IPS-20b (cell line): ENCODE measurements around the gene NRTN.

ENCODE experiments used
- H3K27ac ChIP-seq: one replicate; pipeline ENCODE4 v1.5.1; 2013; ENCODE audit warnings: low read length
- H3K27me3 ChIP-seq: 2 replicates; pipeline ENCODE4 v1.6.1; 2013; ENCODE audit warnings: mild to moderate bottlenecking, low read length, inconsistent platforms; ENCODE audit not compliant: insufficient read depth
- H3K36me3 ChIP-seq: 2 replicates; pipeline ENCODE4 v1.6.1; 2013; ENCODE audit warnings: low read depth, mild to moderate bottlenecking, inconsistent platforms, low read length, moderate library complexity; ENCODE audit not compliant: insufficient read depth
- H3K4me1 ChIP-seq: 2 replicates; pipeline ENCODE4 v1.6.1; 2013; ENCODE audit warnings: mild to moderate bottlenecking, control low read depth, inconsistent platforms, low read length, moderate library complexity; ENCODE audit not compliant: insufficient read depth
- H3K4me3 ChIP-seq: 2 replicates; pipeline ENCODE4 v1.5.1; 2013; ENCODE audit warnings: mild to moderate bottlenecking, low read length, inconsistent platforms
- H3K9ac ChIP-seq: 2 replicates; pipeline ENCODE4 v1.6.1; 2013; ENCODE audit warnings: low read depth, mild to moderate bottlenecking, inconsistent platforms, low read length, moderate library complexity
- H3K9me3 ChIP-seq: 2 replicates; pipeline ENCODE4 v1.6.1; 2013; ENCODE audit warnings: mild to moderate bottlenecking, low read depth, low read length, inconsistent platforms; ENCODE audit not compliant: insufficient read depth

The NRTN gene

GRCh38 chr19:5782945-5783919 lies 21.6 kb upstream of the NRTN start:
- Histone ChIP-seq H3K36me3 (peaks cover 26% of the 10 kb centered on the region), H3K9me3 (no peaks in the 10 kb centered on the region; the same call in 1 of the 2 replicates), H3K4me3 (no peak overlapping the region), H3K4me1 (no peaks in the 10 kb centered on the region), H3K9ac (no peak overlapping the region), H3K27ac (no peak overlapping the region), H3K27me3 (no peaks in the 10 kb centered on the region)

- Histone ChIP-seq H3K9me3 (no peaks in the 10 kb centered on the region; the same call in 1 of the 2 replicates), H3K4me3 (no peak within 1 kb of the TSS), H3K36me3 (peaks cover 38% of the 10 kb centered on the region)
Observed at GRCh38 chr19:5784581-5785147, 20.2 kb upstream of the NRTN start, which contains the start of gene PRR22. Gene PRR22 (minus strand): TSS chr19:5784746. CDS start chr19:5784660, 86 bp downstream.

GRCh38 chr19:5785423-5785822 lies 19.4 kb upstream of the NRTN start:
- H3K9ac ChIP-seq = no peak overlapping the region
- no peaks in the 10 kb centered on the region for H3K27me3 ChIP-seq
- H3K4me3 ChIP-seq = no peak overlapping the region
- H3K9me3 ChIP-seq = no peaks in the 10 kb centered on the region; the same call in 1 of the 2 replicates
- H3K27ac ChIP-seq = no peak overlapping the region
- peaks cover 43% of the 10 kb centered on the region for H3K36me3 ChIP-seq
- H3K4me1 ChIP-seq = no peaks in the 10 kb centered on the region

More at GRCh38 chr19:5784581-5785147, 20.2 kb upstream of the NRTN start, which contains the start of gene PRR22:
- H3K27ac ChIP-seq = no peak within 1 kb of the TSS
- no peak within 1 kb of the TSS for H3K9ac ChIP-seq
- no peaks in the 10 kb centered on the region for H3K27me3 ChIP-seq
- H3K4me1 ChIP-seq = no peaks in the 10 kb centered on the region

- no peaks in the 10 kb centered on the region; the same call in 1 of the 2 replicates for H3K9me3 ChIP-seq
- H3K4me1 ChIP-seq = no peaks in the 10 kb centered on the region
- no peak overlapping the region for H3K4me3 ChIP-seq
- peaks cover 43% of the 10 kb centered on the region for H3K36me3 ChIP-seq
- H3K9ac ChIP-seq = no peak overlapping the region
- no peak overlapping the region for H3K27ac ChIP-seq
- no peaks in the 10 kb centered on the region for H3K27me3 ChIP-seq
Observed at GRCh38 chr19:5786593-5787408, 18.1 kb upstream of the NRTN start.

- Histone ChIP-seq H3K4me3 (no peak overlapping the region), H3K27me3 (no peaks in the 10 kb centered on the region), H3K9ac (no peak overlapping the region), H3K9me3 (no peaks in the 10 kb centered on the region; the same call in 1 of the 2 replicates), H3K36me3 (peaks cover 43% of the 10 kb centered on the region), H3K4me1 (no peaks in the 10 kb centered on the region), H3K27ac (no peak overlapping the region)
Observed at GRCh38 chr19:5787409-5788182, 17.3 kb upstream of the NRTN start.

GRCh38 chr19:5788422-5788821 lies 16.4 kb upstream of the NRTN start:
- no peaks in the 10 kb centered on the region for H3K27me3 ChIP-seq
- no peaks in the 10 kb centered on the region for H3K4me1 ChIP-seq
- H3K9ac ChIP-seq = no peak overlapping the region
- peaks cover 43% of the 10 kb centered on the region for H3K36me3 ChIP-seq
- no peak overlapping the region for H3K4me3 ChIP-seq
- H3K9me3 ChIP-seq = no peaks in the 10 kb centered on the region; the same call in 1 of the 2 replicates
- no peak overlapping the region for H3K27ac ChIP-seq

GRCh38 chr19:5789351-5789761 lies 15.5 kb upstream of the NRTN start:
- H3K36me3 ChIP-seq = peaks cover 43% of the 10 kb centered on the region
- no peaks in the 10 kb centered on the region for H3K4me1 ChIP-seq
- H3K9me3 ChIP-seq = no peaks in the 10 kb centered on the region; the same call in 1 of the 2 replicates
- no peaks in the 10 kb centered on the region for H3K27me3 ChIP-seq
- H3K4me3 ChIP-seq = no peak overlapping the region
- H3K9ac ChIP-seq = no peak overlapping the region
- no peak overlapping the region for H3K27ac ChIP-seq

GRCh38 chr19:5789886-5790558 lies 14.8 kb upstream of the NRTN start:
- no peaks in the 10 kb centered on the region; the same call in 1 of the 2 replicates for H3K9me3 ChIP-seq
- no peaks in the 10 kb centered on the region for H3K27me3 ChIP-seq
- H3K4me1 ChIP-seq = no peaks in the 10 kb centered on the region
- peak overlapping the region; percentile 23; the same call in 1 of the 2 replicates for H3K9ac ChIP-seq
- no peak overlapping the region for H3K27ac ChIP-seq
- peak overlapping the region; percentile 83 for H3K4me3 ChIP-seq
- H3K36me3 ChIP-seq = peaks cover 43% of the 10 kb centered on the region

- Histone ChIP-seq H3K27me3 (no peaks in the 10 kb centered on the region), H3K9ac (peak within 1 kb of the TSS; percentile 92), H3K36me3 (peaks cover 40% of the 10 kb centered on the region), H3K27ac (peak within 1 kb of the TSS; percentile 63), H3K4me1 (no peaks in the 10 kb centered on the region), H3K9me3 (no peaks in the 10 kb centered on the region; the same call in 1 of the 2 replicates), H3K4me3 (peak within 1 kb of the TSS; percentile 83)
Observed at GRCh38 chr19:5790559-5791520, 14.0 kb upstream of the NRTN start, which contains the start of gene DUS3L. Gene DUS3L (minus strand): TSS chr19:5791163. CDS start chr19:5791141, 22 bp downstream.
